Breast epithelium (tissue), 4 donors: ENCODE results near the gene ATG9B. TPM values are rescaled to one million over a fixed set of nuclear protein-coding genes. Genes with fewer than 3 reads are reported as not detected.

Experiments used
- DNase-seq, 2 donors: peaks; one replicate each; pipeline ENCODE4 v3.0.0-alpha.2; 2019; ENCODE audit warnings: low spot score in 2 of 2
- H3K27ac ChIP-seq, 2 donors: fragments of 200-600 bp; sonication (generic) in 1 of 2; one replicate each; pipeline ENCODE4 v1.5.1; 2016 to 2019; ENCODE audit warnings: mild to moderate bottlenecking in 1 of 2
- H3K27me3 ChIP-seq, 2 donors: fragments of 200-600 bp; sonication (generic) in 1 of 2; one replicate each; pipeline versions ENCODE4 v1.5.1 to v1.6.0; 2017 to 2019; ENCODE audit warnings: control low read depth in 1 of 2, mild to moderate bottlenecking in 1 of 2
- H3K36me3 ChIP-seq: fragments of 200-600 bp; one replicate; pipeline ENCODE4 v1.5.1; 2019
- H3K4me1 ChIP-seq, 2 donors: fragments of 200-600 bp; sonication (generic); one replicate each; pipeline ENCODE4 v1.5.1; 2016 to 2019; ENCODE audit warnings: control low read depth in 1 of 2
- H3K4me3 ChIP-seq, 3 donors: fragments of 200-600 bp; sonication (generic); 1 replicate in 2 of 3; 2 replicates in 1 of 3; pipeline ENCODE4 v1.5.1; 2016 to 2019; ENCODE audit warnings: mild to moderate bottlenecking in 3 of 3, moderate library complexity in 2 of 3
- H3K9me3 ChIP-seq, 2 donors: fragments of 200-600 bp; sonication (generic) in 1 of 2; one replicate each; pipeline ENCODE4 v1.5.1; 2016 to 2019; ENCODE audit warnings: control low read depth in 1 of 2
- CTCF ChIP-seq, 3 donors: fragments of 450-650 bp; IDR thresholded peaks; one replicate each; pipeline ENCODE4 v1.5.1; 2016 to 2017; ENCODE audit warnings: antibody characterized with exemption in 3 of 3, mild to moderate bottlenecking in 3 of 3, moderate library complexity in 3 of 3
- POLR2A ChIP-seq: fragments of 450-650 bp; IDR thresholded peaks from one replicate; pipeline ENCODE4 v1.6.1; 2016; ENCODE audit warnings: antibody characterized with exemption, mild to moderate bottlenecking, moderate library complexity
- POLR2AphosphoS5 ChIP-seq, 3 donors: sonication (generic); formaldehyde crosslinking; IDR thresholded peaks; one replicate each; pipeline ENCODE4 v1.6.1; 2017; ENCODE audit warnings: antibody characterized with exemption in 3 of 3
- intact Hi-C: fragments of 100-400 bp; cut with DNase I; formaldehyde crosslinking; loops from one replicate; pipeline ENCODE4 v1.15.1; 2023; ENCODE audit warnings: low total_unique reads
- total RNA-seq, 3 donors: library from RNA; depleted of rRNA; stranded (reverse); fragments of >200 nt; gene quantifications; one replicate each; pipeline ENCODE4 v1.1.0, GENCODE V29; 2016

The ATG9B gene
- total RNA-seq, 3 donors from 2014 or later: 0.44 to 2.0 TPM; not detected in 1

- no peak for DNase-seq
- no peaks in the 10 kb centered on the region for H3K36me3 ChIP-seq
- no peak overlapping the region for H3K27ac ChIP-seq
- H3K27me3 ChIP-seq: peaks cover 0 to 12% of the 10 kb centered on the region in 2 donors
- H3K9me3 ChIP-seq: no peaks in the 10 kb centered on the region
- H3K4me1 ChIP-seq: no peaks in the 10 kb centered on the region
- intact Hi-C loops: no loop called here
- H3K4me3 ChIP-seq: no peak overlapping the region
- TF ChIP-seq POLR2AphosphoS5 (IDR thresholded peaks at IDR 0.05) (no peak), POLR2A (no peak), CTCF (IDR thresholded peaks at IDR 0.05) (no peak)
Measured at GRCh38 chr7:151001546-151001945, 22.7 kb downstream of the ATG9B start.

- no peaks in the 10 kb centered on the region for H3K9me3 ChIP-seq
- no peak overlapping the region for H3K4me3 ChIP-seq
Measured at GRCh38 chr7:151000897-151001495, 23.3 kb downstream of the ATG9B start.

GRCh38 chr7:150999497-151000230, 24.6 kb downstream of the ATG9B start:
- Histone ChIP-seq H3K9me3 (no peaks in the 10 kb centered on the region), H3K4me3 (no peak overlapping the region), H3K36me3 (no peaks in the 10 kb centered on the region), H3K4me1 (no peaks in the 10 kb centered on the region), H3K27ac (no peak overlapping the region), H3K27me3 (peaks cover 0 to 12% of the 10 kb centered on the region in 2 donors)
- intact Hi-C loops: no loop called here
- TF ChIP-seq POLR2A: no peak
- no peak for TF ChIP-seq POLR2AphosphoS5 (IDR thresholded peaks at IDR 0.05)
- TF ChIP-seq CTCF (IDR thresholded peaks at IDR 0.05): no peak
- no peak for DNase-seq

More at GRCh38 chr7:151000897-151001495, 23.3 kb downstream of the ATG9B start:
- intact Hi-C loops: no loop called here
- no peak for DNase-seq
- Histone ChIP-seq H3K27ac (no peak overlapping the region), H3K4me1 (no peaks in the 10 kb centered on the region), H3K27me3 (peaks cover 0 to 12% of the 10 kb centered on the region in 2 donors), H3K36me3 (no peaks in the 10 kb centered on the region)
- no peak for TF ChIP-seq CTCF (IDR thresholded peaks at IDR 0.05)
- no peak for TF ChIP-seq POLR2AphosphoS5 (IDR thresholded peaks at IDR 0.05)
- no peak for TF ChIP-seq POLR2A

GRCh38 chr7:150999001-150999400, 25.3 kb downstream of the ATG9B start:
- H3K36me3 ChIP-seq: no peaks in the 10 kb centered on the region

More at GRCh38 chr7:150999001-150999400, 25.3 kb downstream of the ATG9B start:
- no peak for DNase-seq
- H3K4me3 ChIP-seq: no peak overlapping the region
- no peak overlapping the region for H3K27ac ChIP-seq
- TF ChIP-seq CTCF (IDR thresholded peaks at IDR 0.05) (no peak), POLR2AphosphoS5 (IDR thresholded peaks at IDR 0.05) (no peak), POLR2A (no peak)
- peaks cover 0 to 12% of the 10 kb centered on the region in 2 donors for H3K27me3 ChIP-seq
- H3K4me1 ChIP-seq: no peaks in the 10 kb centered on the region
- intact Hi-C loops: no loop called here
- H3K9me3 ChIP-seq: no peaks in the 10 kb centered on the region
